ENCODE data around the gene TPPP2. TPM values are rescaled to one million over a fixed set of nuclear protein-coding genes. Genes with fewer than 3 reads are reported as not detected.
A peak's percentile ranks its signal among the peaks of the same experiment; 100 is the strongest.

TPPP2 gene
- total and polyA plus RNA-seq, 4 donors, result 1.5 to 5.9 (median 1.6) TPM

GRCh38 chr14:21055432-21056117, 25.6 kb downstream of the TPPP2 start (continued):
- TF ChIP-seq EGR1 (IDR thresholded peaks at IDR 0.05; ENCODE audit: low read depth in 2 of 2) (peak; percentile 64 to 94), GABPA (IDR thresholded peaks at IDR 0.05 in 1 of 2, conservative IDR thresholded peaks at IDR 0.05 in 1 of 2) (peak in 1 of 2 donors; percentile 74), RXRA (IDR thresholded peaks at IDR 0.05) (peak; percentile 88 to 96), HNF4A (conservative IDR thresholded peaks at IDR 0.05) (peak; percentile 87 to 94), ZBTB33 (IDR thresholded peaks at IDR 0.05) (peak; percentile 83), YY1 (IDR thresholded peaks at IDR 0.05) (peak; percentile 93)

GRCh38 chr14:21056520-21057163, 26.6 kb downstream of the TPPP2 start:
- peak overlapping the region; percentile 1 to 6 for H3K27ac ChIP-seq (ENCODE audit: low read depth in 1 of 2, low read length in 2 of 2)
- H3K9ac ChIP-seq (ENCODE audit: low read depth in 1 of 2, low read length in 2 of 2), result no peak overlapping the region
- H3K4me1 ChIP-seq (ENCODE audit: control insufficient read depth in 4 of 4, insufficient read depth in 4 of 4, low read length in 3 of 4), result peaks cover 15 to 62% (median 50%) of the 10 kb centered on the region in 4 donors
- WGBS, result 71% methylated on average over 10 of the region's 10 CpGs
- TF ChIP-seq ATF3 (IDR thresholded peaks at IDR 0.05), result no peak
- TF ChIP-seq RAD21 (IDR thresholded peaks at IDR 0.05), result no peak
- no peak for TF ChIP-seq HNF4G (IDR thresholded peaks at IDR 0.05)
- no peak for TF ChIP-seq CTCF (IDR thresholded peaks at IDR 0.05; ENCODE audit: low read depth, low read length, missing input control)
- TF ChIP-seq HNF4A (conservative IDR thresholded peaks at IDR 0.05), result no peak
- TF ChIP-seq TAF1 (conservative IDR thresholded peaks at IDR 0.05), result no peak
- no peak for TF ChIP-seq NR2F2 (IDR thresholded peaks at IDR 0.05)
- no peak for TF ChIP-seq MAX (IDR thresholded peaks at IDR 0.05)
- no peak for TF ChIP-seq YY1 (IDR thresholded peaks at IDR 0.05)
- no peak for TF ChIP-seq EGR1 (IDR thresholded peaks at IDR 0.05; ENCODE audit: low read depth in 2 of 2)
- no peak for TF ChIP-seq REST (IDR thresholded peaks at IDR 0.05)
- TF ChIP-seq RXRA (IDR thresholded peaks at IDR 0.05), result no peak
- TF ChIP-seq FOXA2 (IDR thresholded peaks at IDR 0.05), result no peak
- TF ChIP-seq ZBTB33 (IDR thresholded peaks at IDR 0.05), result no peak
- TF ChIP-seq GABPA (IDR thresholded peaks at IDR 0.05 in 1 of 2, conservative IDR thresholded peaks at IDR 0.05 in 1 of 2), result no peak
- no peak for TF ChIP-seq JUND (IDR thresholded peaks at IDR 0.05)
- no peak overlapping the region for H3K4me3 ChIP-seq (ENCODE audit: low read depth in 1 of 3, low read length in 3 of 3)
- DNase-seq (ENCODE audit: low spot score), result no peak
- H3K36me3 ChIP-seq (ENCODE audit: control insufficient read depth in 4 of 4, insufficient read depth in 3 of 4, low read depth in 1 of 4, low read length in 3 of 4), result no peaks in the 10 kb centered on the region
- H3K9me3 ChIP-seq (ENCODE audit: control insufficient read depth in 4 of 4, low read length in 3 of 4), result no peaks in the 10 kb centered on the region
- H3K27me3 ChIP-seq (ENCODE audit: control insufficient read depth in 4 of 4, insufficient read depth in 4 of 4, low read length in 3 of 4), result no peaks in the 10 kb centered on the region

Data from liver (tissue), 9 donors.